NCI-H128 (cell line): ENCODE results near the gene MUCL3.
"Not testable (repeated sequence)": the region's sequence is repeated elsewhere in the genome, so short reads cannot be mapped to it uniquely, and the experiment has no call there.

Source experiments
- DNase-seq: peaks from one replicate; lab custom pipeline; 2025; ENCODE audit not compliant: unreplicated experiment; lab: John Stamatoyannopoulos, UW

Gene MUCL3

DNA sequence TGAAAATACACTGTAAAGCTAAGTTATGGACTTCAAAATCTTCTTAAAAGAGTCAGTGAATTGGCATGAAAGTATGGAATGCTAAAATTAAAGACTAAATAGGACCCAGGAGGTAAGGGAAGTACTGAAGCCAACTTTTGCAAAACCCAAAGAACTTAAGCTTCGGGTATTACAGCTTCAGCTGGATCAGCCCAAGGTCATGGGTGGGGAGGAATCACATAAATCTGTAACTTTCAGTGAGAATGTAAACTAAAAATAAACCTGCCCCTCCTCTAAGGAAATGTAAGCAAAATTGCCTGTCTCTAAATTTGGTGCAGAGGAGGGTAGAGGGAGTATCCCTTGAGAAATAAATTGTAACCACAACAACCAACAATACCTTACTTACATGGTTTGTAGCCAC, 38.4 kb downstream of the MUCL3 start:
- no peak for DNase-seq

DNA sequence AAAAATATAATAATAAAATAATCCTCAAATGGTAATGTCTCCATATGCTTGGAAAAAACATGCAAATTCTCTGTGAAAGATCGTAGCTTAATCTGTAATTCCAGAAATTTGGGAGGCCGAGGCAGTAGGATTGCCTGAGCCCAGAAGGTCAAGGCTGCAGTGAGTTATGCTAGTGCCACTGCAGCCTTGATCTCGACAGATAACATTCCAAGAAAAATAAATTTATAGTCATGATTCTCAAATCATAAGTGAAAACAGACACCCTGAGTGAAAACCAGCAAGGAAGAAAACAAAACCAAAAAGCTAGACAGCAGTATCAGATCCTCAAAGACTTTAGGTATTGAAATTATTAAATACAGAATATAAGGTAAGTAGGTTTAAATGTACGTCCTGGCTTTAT, 38.9 kb downstream of the MUCL3 start:
- DNase-seq = no peak

DNA sequence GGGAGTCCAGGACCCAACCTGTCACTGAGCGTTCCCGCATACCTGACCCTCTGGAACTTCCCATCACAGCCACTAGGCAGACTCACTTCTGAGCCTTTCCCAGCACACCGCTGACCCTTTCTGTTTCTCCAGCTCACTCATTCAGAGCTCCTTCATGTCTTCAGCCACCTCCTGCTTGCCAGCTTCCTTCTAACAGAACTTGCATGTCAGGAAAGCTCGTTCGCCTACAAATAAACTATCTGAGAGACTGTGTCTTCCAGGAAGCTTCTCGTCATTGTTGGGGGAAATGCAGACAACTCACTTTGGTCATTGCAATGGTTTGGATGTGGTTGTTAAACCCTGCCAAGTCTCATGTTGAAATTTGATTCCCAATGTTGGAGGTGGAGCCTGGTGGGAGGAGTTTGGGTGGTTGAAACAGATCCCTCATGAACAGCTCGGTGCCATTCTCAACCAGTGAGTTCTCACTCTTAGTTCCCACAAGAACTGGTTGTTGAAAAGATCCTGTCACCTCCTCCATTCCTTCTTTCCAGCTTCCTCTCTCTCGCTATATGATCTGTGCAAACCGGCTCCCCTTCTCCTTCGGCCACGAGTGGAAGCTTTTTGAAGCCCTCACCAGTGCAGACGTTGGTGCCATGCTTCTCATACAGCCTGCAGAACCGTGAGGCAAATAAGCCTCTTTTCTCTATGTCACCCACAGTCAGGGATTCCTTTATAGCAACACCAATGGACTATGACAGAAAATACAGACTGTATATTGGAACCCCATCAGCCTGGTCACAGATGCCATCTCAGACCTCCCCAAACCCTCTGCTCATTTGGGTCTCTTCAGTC, 41.4 kb downstream of the MUCL3 start:
- DNase-seq = no peak

DNA sequence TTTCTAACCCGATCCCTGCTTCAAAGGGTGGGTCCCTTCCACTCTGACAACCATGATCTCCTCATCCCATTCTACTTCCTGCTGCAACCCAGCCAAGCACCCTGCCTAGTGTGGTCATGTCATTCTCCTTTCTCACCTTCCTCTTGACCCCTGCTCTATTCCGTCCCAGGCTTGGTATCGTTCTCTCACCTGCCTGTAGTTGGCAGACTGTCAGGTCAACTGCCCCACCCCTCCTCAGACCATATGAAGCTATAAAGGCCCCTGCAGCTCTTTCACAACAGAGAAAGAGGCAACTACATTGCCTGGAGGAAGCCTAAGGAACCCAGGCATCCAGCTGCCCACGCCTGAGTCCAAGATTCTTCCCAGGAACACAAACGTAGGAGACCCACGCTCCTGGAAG, 42.7 kb downstream of the MUCL3 start, which contains the start of gene MUC21:
TSS of gene MUC21 (plus strand) at position 280 of the 400 bp plus-strand sequence. CDS start 241 bp downstream, outside the sequence.
- no peak for DNase-seq

DNA sequence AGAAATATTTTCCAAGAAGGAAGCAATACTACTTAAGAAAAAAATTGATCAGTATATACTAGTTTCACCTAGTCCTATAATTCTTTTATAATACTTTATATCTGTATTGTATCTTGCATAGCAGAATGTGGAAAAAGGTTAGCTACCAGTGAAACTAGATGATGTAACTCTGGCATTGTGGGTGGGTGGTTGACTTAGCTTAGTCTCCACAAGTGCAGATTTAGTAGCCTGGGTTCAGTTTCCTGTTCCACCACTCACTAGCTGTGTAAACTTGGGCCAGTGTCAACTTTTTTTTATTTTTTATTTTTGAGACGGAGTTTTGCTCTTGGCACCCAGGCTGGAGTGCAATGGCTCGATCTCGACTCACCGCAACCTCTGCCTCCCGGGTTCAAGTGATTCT, 44.7 kb downstream of the MUCL3 start:
- DNase-seq = no peak

DNA sequence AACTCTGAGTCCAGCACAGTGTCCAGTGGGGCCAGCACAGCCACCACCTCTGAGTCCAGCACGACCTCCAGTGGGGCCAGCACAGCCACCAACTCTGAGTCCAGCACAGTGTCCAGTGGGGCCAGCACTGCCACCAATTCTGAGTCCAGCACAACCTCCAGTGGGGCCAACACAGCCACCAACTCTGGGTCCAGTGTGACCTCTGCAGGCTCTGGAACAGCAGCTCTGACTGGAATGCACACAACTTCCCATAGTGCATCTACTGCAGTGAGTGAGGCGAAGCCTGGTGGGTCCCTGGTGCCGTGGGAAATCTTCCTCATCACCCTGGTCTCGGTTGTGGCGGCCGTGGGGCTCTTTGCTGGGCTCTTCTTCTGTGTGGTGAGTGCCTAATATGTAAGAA, 46.5 kb downstream of the MUCL3 start:
- DNase-seq = no peak

DNA sequence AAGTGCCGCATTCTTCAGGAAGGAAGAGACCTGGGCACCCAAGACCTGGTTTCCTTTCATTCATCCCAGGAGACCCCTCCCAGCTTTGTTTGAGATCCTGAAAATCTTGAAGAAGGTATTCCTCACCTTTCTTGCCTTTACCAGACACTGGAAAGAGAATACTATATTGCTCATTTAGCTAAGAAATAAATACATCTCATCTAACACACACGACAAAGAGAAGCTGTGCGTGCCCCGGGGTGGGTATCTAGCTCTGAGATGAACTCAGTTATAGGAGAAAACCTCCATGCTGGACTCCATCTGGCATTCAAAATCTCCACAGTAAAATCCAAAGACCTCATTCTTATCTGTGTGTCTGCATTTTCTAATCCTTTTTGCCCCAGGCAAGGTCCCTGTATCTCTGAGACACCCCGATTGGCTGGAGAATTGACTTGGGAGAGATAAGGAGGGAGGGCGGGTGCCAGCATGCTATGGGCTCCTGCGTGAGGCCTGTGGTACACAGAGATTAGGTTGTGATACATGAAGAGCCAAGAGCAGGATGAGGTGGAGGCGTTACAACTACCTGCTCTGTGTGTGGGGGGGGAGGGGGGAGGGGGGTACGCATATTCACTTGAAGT, 47.5 kb downstream of the MUCL3 start:
- DNase-seq = no peak

DNA sequence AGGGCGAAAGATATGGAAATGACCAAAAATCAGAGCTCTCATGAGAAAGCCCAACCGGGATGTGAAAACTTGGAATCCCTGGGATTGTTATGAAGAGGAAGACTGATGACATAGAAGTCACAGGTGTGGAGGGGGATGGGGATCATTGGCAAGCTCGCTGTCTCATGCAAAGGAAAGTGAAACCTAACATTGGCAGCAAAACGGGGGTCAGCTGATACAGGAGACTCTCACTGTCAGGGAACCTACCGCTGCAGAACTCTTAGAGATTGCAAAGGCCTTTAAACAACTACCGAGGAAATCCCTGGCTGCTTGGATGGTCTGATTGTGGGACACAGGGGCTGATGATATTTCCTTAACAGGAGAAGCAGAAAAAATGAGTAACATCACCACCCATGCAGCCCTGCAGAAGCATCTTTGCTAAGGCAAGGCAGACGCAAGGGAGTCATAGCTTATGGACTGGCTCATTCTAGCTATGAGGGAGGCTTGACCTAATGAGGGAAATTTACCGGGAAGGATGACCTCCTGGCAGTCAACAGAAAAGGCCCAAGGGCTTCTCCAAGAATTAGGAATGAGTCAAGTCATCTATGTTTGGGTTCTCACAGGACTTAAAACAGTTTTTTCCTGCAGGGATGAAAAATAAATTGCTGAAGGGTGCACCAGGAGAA, 49.8 kb downstream of the MUCL3 start:
- no peak for DNase-seq

DNA sequence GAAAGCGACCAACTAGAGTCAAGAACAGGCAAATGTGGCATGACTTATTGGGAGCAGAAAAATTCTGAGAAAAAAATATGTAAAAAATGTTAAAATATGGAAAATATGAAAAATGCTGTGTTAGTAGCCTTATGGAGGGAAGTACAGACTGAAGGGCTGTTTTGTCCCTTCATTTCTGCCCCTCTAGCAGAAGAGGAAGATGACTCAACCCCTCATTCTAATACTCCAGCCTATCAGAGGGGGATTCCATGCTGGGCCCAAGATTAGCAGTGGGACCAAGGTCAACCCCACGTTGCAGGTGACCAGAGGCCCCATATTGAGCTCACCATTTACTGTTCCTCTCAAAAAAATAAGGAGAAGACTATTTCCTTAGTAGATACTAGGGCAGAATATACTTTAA, 51.1 kb downstream of the MUCL3 start:
- DNase-seq = no peak

DNA sequence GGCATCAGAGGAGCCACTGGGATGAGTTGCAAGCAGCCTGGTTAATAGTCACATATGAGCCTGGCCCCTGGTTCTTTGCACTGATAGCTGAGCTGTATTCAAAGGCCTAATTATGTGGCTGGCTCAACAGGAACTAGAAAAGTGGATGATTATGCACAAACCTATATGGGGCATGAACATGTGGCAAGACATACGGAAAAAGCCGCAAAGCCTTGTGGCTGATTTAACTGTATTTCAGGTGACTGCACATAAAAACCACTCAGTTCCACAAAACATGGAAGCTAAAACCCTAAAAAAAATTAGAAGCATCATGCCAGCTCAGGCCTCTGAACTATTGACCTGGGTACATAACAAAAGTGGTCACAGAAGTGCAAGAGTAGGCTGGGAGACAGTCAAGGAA, 56.5 kb downstream of the MUCL3 start:
- no peak for DNase-seq

DNA sequence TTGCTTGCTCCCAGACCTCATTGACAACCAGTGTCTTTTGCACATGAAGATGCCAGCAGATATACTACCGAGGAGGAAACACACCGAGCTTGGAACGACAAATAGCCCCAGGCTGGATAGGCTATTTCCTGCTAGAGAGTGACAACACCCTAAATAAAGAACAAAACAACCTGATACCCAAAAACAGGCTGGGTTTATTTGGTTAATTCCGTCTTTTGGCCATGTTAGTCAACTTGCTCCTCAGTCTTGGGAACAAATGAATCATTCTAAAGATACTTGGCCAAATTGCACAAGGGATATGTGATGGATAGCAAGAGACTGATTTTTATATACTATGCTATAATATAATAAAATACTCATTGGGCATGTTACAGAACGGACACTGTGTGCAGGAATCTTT, 58.0 kb downstream of the MUCL3 start:
- no peak for DNase-seq

DNA sequence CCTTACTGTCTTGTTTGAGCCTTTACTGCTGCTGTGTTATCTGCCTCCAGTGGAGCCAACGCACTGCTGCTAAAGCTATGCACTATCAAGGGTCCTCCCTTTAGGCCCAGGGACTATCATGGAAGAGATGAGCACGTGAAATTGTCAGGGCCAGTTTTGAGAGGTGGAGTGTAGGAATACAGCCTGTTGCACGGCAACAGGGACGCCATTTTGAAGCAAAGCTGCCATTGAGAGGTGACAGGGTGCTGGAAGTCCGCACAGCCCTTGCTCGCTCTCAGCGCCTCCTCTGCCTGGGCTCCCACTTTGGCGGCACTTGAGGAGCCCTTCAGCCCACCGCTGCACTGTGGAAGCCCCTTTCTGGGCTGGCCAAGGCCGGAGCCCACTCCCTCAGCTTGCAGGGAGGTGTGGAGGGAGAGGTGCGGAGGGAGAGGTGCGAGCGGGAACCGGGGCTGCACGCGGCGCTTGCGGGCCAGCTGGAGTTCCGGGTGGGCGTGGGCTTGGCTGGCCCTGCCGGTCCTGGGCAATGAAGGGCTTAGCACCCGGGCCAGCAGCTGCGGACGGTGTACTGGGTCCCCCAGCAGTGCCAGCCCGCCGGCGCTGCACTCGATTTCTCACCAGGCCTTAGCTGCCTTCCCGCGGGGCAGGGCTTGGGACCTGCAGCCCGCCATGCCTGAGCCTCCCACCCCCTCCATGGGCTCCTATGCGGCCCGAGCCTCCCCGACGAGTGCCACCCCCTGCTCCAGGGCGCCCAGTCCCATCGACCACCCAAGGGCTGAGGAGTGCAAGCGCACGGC, 59.5 kb downstream of the MUCL3 start:
- not testable (repeated sequence) for DNase-seq

DNA sequence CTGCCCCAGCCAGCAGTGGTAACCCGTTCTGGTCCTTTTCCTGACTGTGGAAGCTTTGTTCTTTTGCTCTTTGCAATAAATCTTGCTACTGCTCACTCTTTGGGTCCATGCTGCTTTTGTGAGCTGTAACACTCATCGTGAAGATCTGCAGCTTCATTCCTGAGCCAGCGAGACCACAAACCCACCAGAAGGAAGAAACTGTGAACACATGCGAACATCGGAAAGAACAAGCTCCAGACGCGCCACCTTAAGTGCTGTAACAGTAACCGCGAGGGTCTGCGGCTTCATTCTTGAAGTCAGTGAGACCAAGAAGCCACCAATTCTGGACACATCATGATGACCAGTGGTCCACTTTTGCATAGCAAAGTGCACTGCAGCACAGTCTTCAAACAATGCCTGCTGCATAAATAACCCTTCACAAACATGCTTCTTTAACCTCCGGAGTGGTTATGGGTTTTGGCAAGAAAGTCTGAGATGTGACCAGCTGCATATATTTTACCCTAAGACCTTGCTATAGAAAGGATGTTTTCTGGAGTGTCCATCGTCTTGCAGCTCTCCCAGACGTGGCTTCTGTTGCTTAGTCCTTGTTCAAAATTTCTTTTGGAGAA, 60.6 kb downstream of the MUCL3 start:
- no peak for DNase-seq

DNA sequence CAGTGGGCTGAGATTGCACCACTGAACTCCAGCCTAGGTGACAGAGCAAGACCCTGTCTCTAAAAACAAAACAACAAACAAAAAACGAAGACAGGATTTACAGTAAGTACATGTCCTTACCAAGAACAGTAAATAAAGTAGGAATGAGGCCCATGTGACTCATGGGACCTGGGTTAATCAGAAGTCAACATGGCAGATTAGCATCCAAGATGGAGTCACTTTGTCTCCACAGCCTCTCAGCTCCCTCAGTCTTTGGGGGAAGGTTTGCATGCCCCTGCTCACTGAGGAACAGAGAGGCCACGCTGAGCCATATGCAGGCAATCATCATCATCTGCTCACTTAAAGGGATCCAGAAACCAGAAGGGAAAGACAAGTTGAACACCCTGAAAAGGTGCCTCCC, 61.7 kb downstream of the MUCL3 start:
- DNase-seq = no peak
